ENCODE data around the gene TBPL1. TPM values are rescaled to one million over a fixed set of nuclear protein-coding genes. Genes with fewer than 3 reads are reported as not detected.

TBPL1 gene
- total RNA-seq, 1 donor from 2014 or later, result 18.7 TPM

- Histone ChIP-seq H3K27me3 (no peaks in the 10 kb centered on the region), H3K4me1 (no peaks in the 10 kb centered on the region), H3K27ac (no peak overlapping the region), H3K9me3 (no peaks in the 10 kb centered on the region), H3K36me3 (no peaks in the 10 kb centered on the region), H3K4me3 (no peak overlapping the region)
- intact Hi-C loops (cut with DNase I), result no loop called here
- TF ChIP-seq CTCF (IDR thresholded peaks at IDR 0.05), result no peak
- no peak for ATAC-seq
- no peak for DNase-seq
Measured at GRCh38 chr6:134031696-134032255, 78.8 kb downstream of the TBPL1 start.

GRCh38 chr6:134034478-134034877, 81.5 kb downstream of the TBPL1 start:
- intact Hi-C loops (cut with DNase I), result no loop called here
- no peak for TF ChIP-seq CTCF (IDR thresholded peaks at IDR 0.05)
- no peak overlapping the region for H3K4me3 ChIP-seq
- H3K27me3 ChIP-seq, result no peaks in the 10 kb centered on the region
- H3K27ac ChIP-seq, result no peak overlapping the region
- H3K4me1 ChIP-seq, result no peaks in the 10 kb centered on the region
- ATAC-seq, result no peak
- no peaks in the 10 kb centered on the region for H3K9me3 ChIP-seq
- no peak for DNase-seq
- H3K36me3 ChIP-seq, result no peaks in the 10 kb centered on the region

GRCh38 chr6:134034961-134035822, 82.2 kb downstream of the TBPL1 start:
- Histone ChIP-seq H3K36me3 (no peaks in the 10 kb centered on the region), H3K27ac (no peak overlapping the region), H3K9me3 (no peaks in the 10 kb centered on the region), H3K27me3 (no peaks in the 10 kb centered on the region), H3K4me3 (no peak overlapping the region), H3K4me1 (no peaks in the 10 kb centered on the region)
- DNase-seq (no peak), ATAC-seq (no peak)
- intact Hi-C loops (cut with DNase I), result no loop called here
- TF ChIP-seq CTCF (IDR thresholded peaks at IDR 0.05), result no peak

GRCh38 chr6:134035823-134036296, 82.8 kb downstream of the TBPL1 start:
- DNase-seq, result no peak
- no peak for ATAC-seq
- intact Hi-C loops (cut with DNase I), result no loop called here

GRCh38 chr6:134039116-134039515, 86.1 kb downstream of the TBPL1 start:
- no peaks in the 10 kb centered on the region for H3K27me3 ChIP-seq
- no peaks in the 10 kb centered on the region for H3K36me3 ChIP-seq
- no peaks in the 10 kb centered on the region for H3K4me1 ChIP-seq
- ATAC-seq (no peak), DNase-seq (no peak)
- TF ChIP-seq CTCF (IDR thresholded peaks at IDR 0.05), result no peak
- no peak overlapping the region for H3K4me3 ChIP-seq
- intact Hi-C loops (cut with DNase I), result no loop called here
- no peak overlapping the region for H3K27ac ChIP-seq
- H3K9me3 ChIP-seq, result no peaks in the 10 kb centered on the region

More at GRCh38 chr6:134035823-134036296, 82.8 kb downstream of the TBPL1 start:
- Histone ChIP-seq H3K4me1 (no peaks in the 10 kb centered on the region), H3K27me3 (no peaks in the 10 kb centered on the region), H3K27ac (no peak overlapping the region), H3K36me3 (no peaks in the 10 kb centered on the region), H3K4me3 (no peak overlapping the region), H3K9me3 (no peaks in the 10 kb centered on the region)
- no peak for TF ChIP-seq CTCF (IDR thresholded peaks at IDR 0.05)

Other genes with a start within 250 kb of the TBPL1 start
- 56.2 TPM for gene TCF21, start 64.1 kb upstream of the TBPL1 start, total RNA-seq
- gene SLC2A12, start 99.4 kb downstream of the TBPL1 start, total RNA-seq, result 4.3 TPM